ENCODE measurements around the gene TBC1D22A. TPM values are rescaled to one million over a fixed set of nuclear protein-coding genes. Genes with fewer than 3 reads are reported as not detected.

The TBC1D22A gene
- total RNA-seq, 1 experiment from 2014 or later: 14.3 TPM

- no peak overlapping the region for H3K9ac ChIP-seq (ENCODE audit: low read length)
- H3K27me3 ChIP-seq (ENCODE audit: low read length): no peaks in the 10 kb centered on the region
- intact Hi-C loops (cut with micrococcal nuclease): no loop called here
- no peak for TF ChIP-seq EZH2 (IDR thresholded peaks at IDR 0.05; ENCODE audit: low read length, unreplicated experiment)
- no peak for TF ChIP-seq CTCF (conservative IDR thresholded peaks at IDR 0.05; ENCODE audit: low read depth, low read length)
- H3K4me3 ChIP-seq (ENCODE audit: low read length): no peak overlapping the region
- BruUV-seq (replicated peaks): no TSS peak
- ChIA-PET CTCF (no interaction called here), POLR2A (ENCODE audit: unreplicated experiment) (no interaction called here)
- no peak overlapping the region for H2AFZ ChIP-seq (ENCODE audit: low read length)
- H3K9me3 ChIP-seq (ENCODE audit: low read length): no peaks in the 10 kb centered on the region
- H3F3A ChIP-seq (ENCODE audit: low read length, unreplicated experiment): no peaks in the 10 kb centered on the region
- H3K9me2 ChIP-seq (replicated peaks; ENCODE audit: low read length): no peaks in the 10 kb centered on the region
- H3K4me1 ChIP-seq (ENCODE audit: insufficient read depth, low read length): peaks cover 15% of the 10 kb centered on the region
- H3K4me2 ChIP-seq (ENCODE audit: low read length): no peak overlapping the region
- H3K27ac ChIP-seq (ENCODE audit: low read length): no peak overlapping the region
- DNase-seq: peak; percentile 2
- no peaks in the 10 kb centered on the region for H3K36me3 ChIP-seq (ENCODE audit: low read depth, low read length)
- ATAC-seq: no peak
- no peaks in the 10 kb centered on the region for H3K79me2 ChIP-seq (ENCODE audit: low read length)
- no peaks in the 10 kb centered on the region for H4K20me1 ChIP-seq (ENCODE audit: low read length)
Observed at GRCh38 chr22:46931881-46932280, 169.4 kb downstream of the TBC1D22A start.

GRCh38 chr22:46933040-46933930, 170.8 kb downstream of the TBC1D22A start:
- ChIA-PET POLR2A (ENCODE audit: unreplicated experiment) (no interaction called here), CTCF (no interaction called here)
- ATAC-seq: no peak

More at GRCh38 chr22:46933040-46933930, 170.8 kb downstream of the TBC1D22A start:
- H3K9ac ChIP-seq (ENCODE audit: low read length): no peak overlapping the region
- H3K79me2 ChIP-seq (ENCODE audit: low read length): no peaks in the 10 kb centered on the region
- H3K4me1 ChIP-seq (ENCODE audit: insufficient read depth, low read length): peaks cover 15% of the 10 kb centered on the region
- H3K36me3 ChIP-seq (ENCODE audit: low read depth, low read length): no peaks in the 10 kb centered on the region
- no TSS peak for BruUV-seq (replicated peaks)
- no peak overlapping the region for H3K4me2 ChIP-seq (ENCODE audit: low read length)
- no peaks in the 10 kb centered on the region for H3K27me3 ChIP-seq (ENCODE audit: low read length)
- no peaks in the 10 kb centered on the region for H3K9me2 ChIP-seq (replicated peaks; ENCODE audit: low read length)
- no peak overlapping the region for H3K4me3 ChIP-seq (ENCODE audit: low read length)
- no peaks in the 10 kb centered on the region for H4K20me1 ChIP-seq (ENCODE audit: low read length)
- H3K27ac ChIP-seq (ENCODE audit: low read length): no peak overlapping the region
- no peaks in the 10 kb centered on the region for H3F3A ChIP-seq (ENCODE audit: low read length, unreplicated experiment)
- no peak for DNase-seq
- intact Hi-C loops (cut with micrococcal nuclease): no loop called here
- H3K9me3 ChIP-seq (ENCODE audit: low read length): no peaks in the 10 kb centered on the region
- TF ChIP-seq EZH2phosphoT487 (IDR thresholded peaks at IDR 0.05; ENCODE audit: borderline replicate concordance, low read length) (no peak), CTCF (conservative IDR thresholded peaks at IDR 0.05; ENCODE audit: low read depth, low read length) (no peak), EZH2 (IDR thresholded peaks at IDR 0.05; ENCODE audit: low read length, unreplicated experiment) (no peak)
- no peak overlapping the region for H2AFZ ChIP-seq (ENCODE audit: low read length)

Data from PC-3 (cell line).